OCI-LY7 (cell line): ENCODE data around the gene SYDE1.

Experiments
- EZH2phosphoT487 ChIP-seq: fragments of 200-600 bp; sonication (generic); IDR thresholded peaks from 2 replicates; pipeline ENCODE4 v1.6.1; 2018; ENCODE audit warnings: low read depth, borderline replicate concordance, mild to moderate bottlenecking, mixed run types, antibody characterized with exemption, low read length, moderate library complexity, mixed read lengths
- TF ChIP-seq, protein P1 (sequence below): fragments of 200-600 bp; sonication (generic); conservative IDR thresholded peaks from 2 replicates; pipeline ENCODE4 v1.5.1; 2014; ENCODE audit warnings: mild to moderate bottlenecking, antibody characterized with exemption, low read length, moderate library complexity, mixed read lengths

DNA sequence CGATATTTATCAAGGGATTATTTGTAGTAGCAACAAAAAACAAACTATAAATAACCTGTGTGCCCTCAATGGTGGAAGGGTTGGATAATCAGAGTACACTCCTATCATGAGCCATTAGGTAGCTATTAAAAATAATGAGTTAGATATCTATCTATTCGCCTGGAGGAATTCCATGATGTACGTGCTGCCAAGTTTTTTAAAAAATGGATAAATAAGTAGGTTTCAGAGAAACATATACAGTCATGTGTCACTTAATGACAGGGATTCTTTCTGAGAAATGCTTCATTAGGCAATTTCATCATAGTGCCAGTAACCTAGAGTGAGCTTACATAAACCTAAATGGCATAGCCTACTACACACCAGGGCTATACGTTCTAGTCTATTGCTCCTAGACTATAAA lies 31.4 kb upstream of the SYDE1 start:
- no peak for TF ChIP-seq EZH2phosphoT487
- TF ChIP-seq, protein P1, sequence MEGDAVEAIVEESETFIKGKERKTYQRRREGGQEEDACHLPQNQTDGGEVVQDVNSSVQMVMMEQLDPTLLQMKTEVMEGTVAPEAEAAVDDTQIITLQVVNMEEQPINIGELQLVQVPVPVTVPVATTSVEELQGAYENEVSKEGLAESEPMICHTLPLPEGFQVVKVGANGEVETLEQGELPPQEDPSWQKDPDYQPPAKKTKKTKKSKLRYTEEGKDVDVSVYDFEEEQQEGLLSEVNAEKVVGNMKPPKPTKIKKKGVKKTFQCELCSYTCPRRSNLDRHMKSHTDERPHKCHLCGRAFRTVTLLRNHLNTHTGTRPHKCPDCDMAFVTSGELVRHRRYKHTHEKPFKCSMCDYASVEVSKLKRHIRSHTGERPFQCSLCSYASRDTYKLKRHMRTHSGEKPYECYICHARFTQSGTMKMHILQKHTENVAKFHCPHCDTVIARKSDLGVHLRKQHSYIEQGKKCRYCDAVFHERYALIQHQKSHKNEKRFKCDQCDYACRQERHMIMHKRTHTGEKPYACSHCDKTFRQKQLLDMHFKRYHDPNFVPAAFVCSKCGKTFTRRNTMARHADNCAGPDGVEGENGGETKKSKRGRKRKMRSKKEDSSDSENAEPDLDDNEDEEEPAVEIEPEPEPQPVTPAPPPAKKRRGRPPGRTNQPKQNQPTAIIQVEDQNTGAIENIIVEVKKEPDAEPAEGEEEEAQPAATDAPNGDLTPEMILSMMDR, result no peak
